Thyroid gland (tissue), 4 donors: Measurements from ENCODE around the gene SYPL2. TPM values are rescaled to one million over a fixed set of nuclear protein-coding genes. Genes with fewer than 3 reads are reported as not detected.

Experiments
- DNase-seq, 2 donors: peaks; one replicate each; pipeline ENCODE4 v3.0.0-alpha.2; 2019
- H3K27ac ChIP-seq, 3 donors: fragments of 200-600 bp; sonication (generic); 1 replicate in 2 of 3; 2 replicates in 1 of 3; pipeline ENCODE4 v1.5.1; 2016 to 2019; ENCODE audit warnings: mild to moderate bottlenecking in 1 of 3, moderate library complexity in 1 of 3
- H3K27me3 ChIP-seq: fragments of 200-600 bp; sonication (generic); one replicate; pipeline ENCODE4 v1.5.1; 2019
- H3K36me3 ChIP-seq, 2 donors: fragments of 200-600 bp; sonication (generic); one replicate each; pipeline ENCODE4 v1.5.1; 2016 to 2019
- H3K4me1 ChIP-seq, 2 donors: fragments of 200-600 bp; sonication (generic); one replicate each; pipeline ENCODE4 v1.5.1; 2017 to 2019
- H3K4me3 ChIP-seq, 3 donors: fragments of 200-600 bp; sonication (generic); replicated peaks in 1 of 3; 1 replicate in 2 of 3; 2 replicates in 1 of 3; pipeline ENCODE4 v1.5.1; 2016; ENCODE audit warnings: mild to moderate bottlenecking in 1 of 3
- H3K9me3 ChIP-seq: fragments of 200-600 bp; sonication (generic); one replicate; pipeline ENCODE4 v1.5.1; 2017
- CTCF ChIP-seq, 6 experiments: fragments of 200-600 bp in 3 of 6; fragments of 450-650 bp in 3 of 6; sonication (generic) in 3 of 6; IDR thresholded peaks; one replicate each; pipeline ENCODE4 v1.5.1; 2016 to 2019; ENCODE audit warnings: antibody characterized with exemption in 6 of 6, mild to moderate bottlenecking in 2 of 6, inconsistent platforms in 1 of 6, moderate library complexity in 1 of 6
- POLR2A ChIP-seq, 2 donors: fragments of 450-650 bp; IDR thresholded peaks; one replicate each; pipeline ENCODE4 v1.6.1; 2017; ENCODE audit warnings: antibody characterized with exemption in 2 of 2, mild to moderate bottlenecking in 2 of 2, moderate library complexity in 1 of 2
- WGBS, 2 donors: methylation state at CpG; one replicate each; pipeline ENCODE4 v1.1.5; 2017; 5-methylcytosine and 5-hydroxymethylcytosine counted together
- intact Hi-C: fragments of 100-400 bp; cut with DNase I; formaldehyde crosslinking; loops from one replicate; pipeline ENCODE4 v1.15.1; 2023
- total RNA-seq, 4 donors: library from RNA; depleted of rRNA; stranded (reverse); fragments of >200 nt; gene quantifications; one replicate each; pipeline ENCODE4 v1.2.3, GENCODE V29; 2016

The SYPL2 gene
- total RNA-seq, 4 donors from 2014 or later: 7.9 to 12.4 (median 9.1) TPM

GRCh38 chr1:109427171-109427467, 39.2 kb upstream of the SYPL2 start:
- no peak for DNase-seq
- Histone ChIP-seq H3K4me3 (peak overlapping the region in 2 of 3 donors; percentile 49 to 86), H3K27me3 (no peaks in the 10 kb centered on the region), H3K36me3 (no peaks in the 10 kb centered on the region), H3K4me1 (peaks cover 18 to 23% of the 10 kb centered on the region in 2 donors), H3K9me3 (no peaks in the 10 kb centered on the region), H3K27ac (peak overlapping the region; percentile 67 to 81 (median 77))
- intact Hi-C loops: loop anchor here (5.0 kb wide), 1 partner anchor 105 kb away; no protein-coding TSS in a partner anchor
- WGBS, 2 donors: 5% methylated on average over 7 of the region's 7 CpGs
- TF ChIP-seq POLR2A (IDR thresholded peaks at IDR 0.05): no peak
- no peak for TF ChIP-seq CTCF (IDR thresholded peaks at IDR 0.05)

GRCh38 chr1:109432336-109432735, 34.0 kb upstream of the SYPL2 start:
- TF ChIP-seq CTCF (IDR thresholded peaks at IDR 0.05): no peak
- no peaks in the 10 kb centered on the region for H3K36me3 ChIP-seq
- no peaks in the 10 kb centered on the region for H3K27me3 ChIP-seq
- intact Hi-C loops: no loop called here
- H3K9me3 ChIP-seq: no peaks in the 10 kb centered on the region
- DNase-seq: no peak
- no peak overlapping the region for H3K27ac ChIP-seq
- H3K4me3 ChIP-seq: no peak overlapping the region
- H3K4me1 ChIP-seq: peaks cover 8 to 18% of the 10 kb centered on the region in 2 donors

GRCh38 chr1:109433322-109433721, 33.0 kb upstream of the SYPL2 start:
- no peak overlapping the region for H3K27ac ChIP-seq
- no peaks in the 10 kb centered on the region for H3K27me3 ChIP-seq
- 85 to 89% methylated on average over 1 of the region's 1 CpG for WGBS, 2 donors
- TF ChIP-seq POLR2A (IDR thresholded peaks at IDR 0.05): no peak
- TF ChIP-seq CTCF (IDR thresholded peaks at IDR 0.05): no peak
- H3K36me3 ChIP-seq: no peaks in the 10 kb centered on the region
- H3K4me1 ChIP-seq: peaks cover 4 to 14% of the 10 kb centered on the region in 2 donors
- intact Hi-C loops: no loop called here
- DNase-seq: no peak
- H3K4me3 ChIP-seq: no peak overlapping the region
- no peaks in the 10 kb centered on the region for H3K9me3 ChIP-seq

- DNase-seq: no peak
- Histone ChIP-seq H3K4me1 (peaks cover 4 to 14% of the 10 kb centered on the region in 2 donors), H3K27ac (no peak overlapping the region), H3K9me3 (no peaks in the 10 kb centered on the region), H3K4me3 (no peak overlapping the region), H3K36me3 (no peaks in the 10 kb centered on the region), H3K27me3 (no peaks in the 10 kb centered on the region)
- WGBS, 2 donors: 60 to 88% methylated on average over 1 of the region's 1 CpG
- TF ChIP-seq POLR2A (IDR thresholded peaks at IDR 0.05) (no peak), CTCF (IDR thresholded peaks at IDR 0.05) (no peak)
- intact Hi-C loops: no loop called here
Measured at GRCh38 chr1:109434484-109434883, 31.9 kb upstream of the SYPL2 start.

- Histone ChIP-seq H3K4me1 (peaks cover 4 to 12% of the 10 kb centered on the region in 2 donors), H3K27ac (peak overlapping the region in 1 of 3 donors; percentile 43), H3K36me3 (no peaks in the 10 kb centered on the region), H3K27me3 (no peaks in the 10 kb centered on the region), H3K4me3 (no peak overlapping the region), H3K9me3 (no peaks in the 10 kb centered on the region)
- no peak for DNase-seq
- WGBS, 2 donors: 71 to 73% methylated on average over 3 of the region's 3 CpGs
- intact Hi-C loops: no loop called here
- no peak for TF ChIP-seq POLR2A (IDR thresholded peaks at IDR 0.05)
- TF ChIP-seq CTCF (IDR thresholded peaks at IDR 0.05): no peak
Measured at GRCh38 chr1:109438798-109439297, 27.5 kb upstream of the SYPL2 start.
